HUES6 (cell line): Measurements from ENCODE around the gene PPP1R12C.
"Not testable (repeated sequence)": the region's sequence is repeated elsewhere in the genome, so short reads cannot be mapped to it uniquely, and the experiment has no call there.

Source experiments
- H3K27ac ChIP-seq: 2 replicates; pipeline ENCODE4 v1.7.0; 2013; ENCODE audit warnings: low read depth, mild to moderate bottlenecking, low read length, inconsistent platforms
- H3K27me3 ChIP-seq: 2 replicates; pipeline ENCODE4 v1.6.1; 2013; ENCODE audit warnings: low read length; ENCODE audit not compliant: control insufficient read depth, insufficient read depth
- H3K36me3 ChIP-seq: 2 replicates; pipeline ENCODE4 v1.6.1; 2013; ENCODE audit warnings: low read length; ENCODE audit not compliant: control insufficient read depth, insufficient read depth
- H3K4me1 ChIP-seq: 2 replicates; pipeline ENCODE4 v1.6.1; 2013; ENCODE audit warnings: low read length; ENCODE audit not compliant: control insufficient read depth, insufficient read depth
- H3K4me3 ChIP-seq: 2 replicates; pipeline ENCODE4 v1.5.1; 2013; ENCODE audit warnings: low read depth, low read length
- H3K9ac ChIP-seq: one replicate; pipeline ENCODE4 v1.6.1; 2013; ENCODE audit warnings: mild to moderate bottlenecking, low read length
- H3K9me3 ChIP-seq: 2 replicates; pipeline ENCODE4 v1.6.1; 2013; ENCODE audit warnings: low read depth, low read length; ENCODE audit not compliant: control insufficient read depth, insufficient read depth

The PPP1R12C gene

GRCh38 chr19:55067869-55068268, 49.6 kb downstream of the PPP1R12C start:
- Histone ChIP-seq H3K4me3 (no peak overlapping the region), H3K9ac (no peak overlapping the region), H3K4me1 (peaks cover 9% of the 10 kb centered on the region; the same call in 1 of the 2 replicates), H3K27me3 (peaks cover 89% of the 10 kb centered on the region), H3K27ac (no peak overlapping the region), H3K9me3 (no peaks in the 10 kb centered on the region), H3K36me3 (no peaks in the 10 kb centered on the region)

GRCh38 chr19:55066107-55066709, 51.2 kb downstream of the PPP1R12C start:
- H3K9ac ChIP-seq, result no peak overlapping the region
- no peak overlapping the region for H3K4me3 ChIP-seq
- no peak overlapping the region for H3K27ac ChIP-seq
- 0 out of 2 replicates have a peak, but pooled peaks cover 9% of the 10 kb centered on the region for H3K4me1 ChIP-seq
- peaks cover 72% of the 10 kb centered on the region for H3K27me3 ChIP-seq
- no peaks in the 10 kb centered on the region for H3K9me3 ChIP-seq
- H3K36me3 ChIP-seq, result no peaks in the 10 kb centered on the region

DNA sequence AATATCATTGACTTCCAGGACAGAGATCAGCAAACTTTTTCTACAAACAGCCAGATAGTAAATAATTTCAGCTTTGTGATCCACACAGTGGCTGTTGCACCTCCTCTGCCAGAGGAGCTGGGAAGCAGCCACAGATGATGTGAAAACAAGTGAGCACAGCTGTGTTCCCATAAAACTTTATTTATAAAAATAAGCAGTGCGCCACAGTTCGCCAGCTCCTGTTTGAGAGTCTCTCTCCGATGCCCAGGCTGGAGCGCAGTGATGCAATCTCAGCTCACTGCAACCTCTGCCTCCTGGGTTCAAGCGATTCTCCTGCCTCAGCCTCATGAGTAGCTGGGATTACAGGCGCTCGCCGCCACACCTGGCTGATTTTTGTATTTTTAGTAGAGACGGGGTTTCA, 51.9 kb downstream of the PPP1R12C start:
- H3K9ac ChIP-seq, H3K9me3 ChIP-seq: not testable (repeated sequence)

DNA sequence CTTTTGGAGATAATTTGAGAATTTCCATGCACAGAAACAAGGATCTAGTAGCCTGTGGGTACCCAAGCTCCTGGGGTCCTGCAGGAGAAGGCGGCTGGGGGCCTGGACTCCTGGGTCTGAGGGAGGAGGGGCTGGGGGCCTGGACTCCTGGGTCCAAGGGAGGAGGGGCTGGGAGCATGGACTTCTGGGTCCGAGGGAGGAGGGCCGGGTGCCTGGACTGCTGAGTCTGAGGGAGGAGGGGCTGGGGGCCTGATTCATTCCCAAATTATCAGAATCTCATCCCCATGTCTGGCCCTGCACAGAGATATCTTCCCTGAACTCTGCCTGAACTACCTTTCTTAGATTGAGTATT, 54.0 kb downstream of the PPP1R12C start:
- Histone ChIP-seq H3K9ac (no peak overlapping the region), H3K27ac (no peak overlapping the region), H3K4me1 (no peaks in the 10 kb centered on the region), H3K9me3 (no peaks in the 10 kb centered on the region), H3K27me3 (peaks cover 48% of the 10 kb centered on the region), H3K4me3 (no peak overlapping the region), H3K36me3 (peaks cover 5% of the 10 kb centered on the region)

More for the DNA sequence above, 51.9 kb downstream of the PPP1R12C start:
- H3K36me3 ChIP-seq, H3K4me3 ChIP-seq, H3K27ac ChIP-seq, H3K4me1 ChIP-seq: not testable (repeated sequence)
- H3K27me3 ChIP-seq, result peaks cover 65% of the 10 kb centered on the region

GRCh38 chr19:55062735-55063491, 54.5 kb downstream of the PPP1R12C start, which contains the start of gene RDH13:
TSS of gene RDH13 (minus strand) at chr19:55063148. CDS start at chr19:55063032, 116 bp downstream.
- Histone ChIP-seq H3K27me3 (peaks cover 43% of the 10 kb centered on the region), H3K4me1 (no peaks in the 10 kb centered on the region), H3K36me3 (peaks cover 8% of the 10 kb centered on the region), H3K9me3 (no peaks in the 10 kb centered on the region), H3K4me3 (peak within 1 kb of the TSS; percentile 83), H3K9ac (peak within 1 kb of the TSS; percentile 69), H3K27ac (peak within 1 kb of the TSS; percentile 69; the same call in 1 of the 2 replicates)

DNA sequence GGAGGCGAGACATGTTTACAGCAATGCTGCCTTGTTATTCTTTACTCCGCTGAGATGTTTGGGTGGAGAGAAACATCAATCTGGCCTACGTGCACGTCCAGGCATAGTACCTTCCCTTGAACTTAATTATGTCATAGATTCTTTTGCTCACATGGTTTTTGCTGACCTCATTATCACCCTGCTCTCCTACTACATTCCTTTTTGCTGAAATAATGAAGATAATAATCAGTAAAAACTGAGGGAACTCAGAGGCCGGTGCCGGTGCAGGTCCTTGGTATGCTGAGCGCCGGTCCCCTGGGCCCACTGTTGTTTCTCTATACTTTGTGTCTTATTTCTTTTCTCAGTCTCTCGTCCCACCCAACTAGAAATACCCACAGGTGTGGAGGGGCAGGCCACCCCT, 57.1 kb downstream of the PPP1R12C start:
- peaks cover 17% of the 10 kb centered on the region for H3K27me3 ChIP-seq
- not testable (repeated sequence) for H3K9ac ChIP-seq, H3K27ac ChIP-seq, H3K9me3 ChIP-seq, H3K4me3 ChIP-seq, H3K4me1 ChIP-seq
- peaks cover 30% of the 10 kb centered on the region for H3K36me3 ChIP-seq

DNA sequence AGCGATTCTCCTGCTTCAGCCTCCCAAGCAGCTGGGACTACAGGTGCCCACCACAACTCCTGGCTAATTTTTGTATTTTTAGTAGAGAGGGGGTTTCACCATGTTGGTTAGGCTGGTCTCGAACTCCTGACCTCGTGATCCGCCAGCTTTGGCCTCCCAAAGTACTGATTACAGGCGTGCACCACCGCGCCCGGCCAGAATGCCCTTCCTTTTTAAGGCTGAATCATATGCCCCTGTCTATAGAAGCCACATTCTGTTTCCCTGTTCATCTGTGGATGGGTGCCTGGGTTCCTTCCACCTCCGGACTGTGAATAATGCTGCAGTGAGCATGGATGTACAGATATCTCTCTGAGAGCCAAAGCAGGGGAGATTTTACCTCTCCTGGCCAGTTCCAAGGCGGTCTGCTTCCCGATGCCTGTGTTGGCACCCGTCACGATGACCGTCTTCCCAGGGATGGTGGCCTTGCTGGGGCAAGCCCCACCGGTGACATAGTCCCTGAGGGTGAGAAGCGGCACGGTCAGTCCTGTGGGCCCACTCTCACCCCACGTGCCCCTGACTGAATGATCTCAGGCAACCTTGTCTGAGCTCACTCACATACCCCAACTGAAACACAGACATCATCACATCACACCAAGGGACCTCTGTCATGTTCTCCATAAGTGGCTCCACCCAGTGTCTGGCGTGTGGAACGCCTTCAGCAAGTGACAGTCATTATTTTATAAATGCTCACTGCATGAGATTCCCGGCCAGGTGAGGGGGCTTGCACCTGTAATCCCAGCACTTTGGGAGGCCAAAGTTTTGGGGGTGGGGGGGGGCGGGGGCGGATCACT, 58.4 kb downstream of the PPP1R12C start:
- Histone ChIP-seq H3K27ac (no peak overlapping the region), H3K36me3 (peaks cover 37% of the 10 kb centered on the region), H3K9ac (no peak overlapping the region)

DNA sequence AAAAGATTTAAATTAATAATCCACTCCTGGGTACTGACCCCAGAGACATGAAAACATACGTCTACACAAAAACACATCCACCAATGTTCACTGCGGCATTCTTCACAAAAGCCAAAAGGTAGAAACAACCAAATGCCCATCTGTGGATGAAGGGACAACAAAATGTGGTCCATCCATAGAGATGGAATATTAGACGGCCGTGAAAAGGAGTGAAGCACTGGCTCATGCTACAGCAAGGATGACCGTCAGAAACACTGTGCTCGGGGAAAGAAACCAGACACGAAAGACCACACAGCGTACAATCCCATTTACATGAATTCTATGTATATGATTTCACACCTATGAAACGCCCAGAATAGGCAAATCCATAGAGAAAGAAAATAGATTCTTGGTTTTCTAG, 60.6 kb downstream of the PPP1R12C start:
- no peaks in the 10 kb centered on the region for H3K27me3 ChIP-seq
- no peak overlapping the region for H3K9ac ChIP-seq
- no peaks in the 10 kb centered on the region for H3K4me1 ChIP-seq
- H3K9me3 ChIP-seq, result no peaks in the 10 kb centered on the region
- no peak overlapping the region for H3K27ac ChIP-seq
- no peak overlapping the region for H3K4me3 ChIP-seq
- H3K36me3 ChIP-seq, result peaks cover 48% of the 10 kb centered on the region

More for the DNA sequence above, 58.4 kb downstream of the PPP1R12C start:
- H3K27me3 ChIP-seq, result peaks cover 5% of the 10 kb centered on the region
- no peaks in the 10 kb centered on the region for H3K9me3 ChIP-seq
- H3K4me3 ChIP-seq, result no peak overlapping the region
- no peaks in the 10 kb centered on the region for H3K4me1 ChIP-seq

GRCh38 chr19:55053735-55054134, 63.7 kb downstream of the PPP1R12C start:
- Histone ChIP-seq H3K27me3 (no peaks in the 10 kb centered on the region), H3K4me1 (no peaks in the 10 kb centered on the region), H3K4me3 (no peak overlapping the region), H3K27ac (no peak overlapping the region), H3K36me3 (peaks cover 75% of the 10 kb centered on the region), H3K9me3 (no peaks in the 10 kb centered on the region), H3K9ac (no peak overlapping the region)

- Histone ChIP-seq H3K36me3 (peaks cover 79% of the 10 kb centered on the region), H3K4me1 (no peaks in the 10 kb centered on the region), H3K27ac (no peak overlapping the region), H3K4me3 (no peak overlapping the region), H3K9ac (no peak overlapping the region), H3K27me3 (no peaks in the 10 kb centered on the region), H3K9me3 (no peaks in the 10 kb centered on the region)
These were observed 66.5 kb downstream of the PPP1R12C start for GRCh38 chr19:55050749-55051532.
